NCI-H1436 (cell line): Measurements from ENCODE around the gene PPP1R11.
"Not testable (repeated sequence)": the region's sequence is repeated elsewhere in the genome, so short reads cannot be mapped to it uniquely, and the experiment has no call there.

Source experiments
- DNase-seq: peaks from one replicate; lab custom pipeline; 2025; lab: John Stamatoyannopoulos, UW

PPP1R11 gene

GRCh38 chr6:30066577-30067459 is at the start of gene PPP1R11:
PPP1R11 (plus strand) TSS chr6:30067198; CDS start chr6:30067411, 213 bp downstream.
- peak; percentile 98 for DNase-seq

- DNase-seq, result no peak
Measured at GRCh38 chr6:30019819-30020218, 47.2 kb upstream of the PPP1R11 start.

- DNase-seq, result no peak
Measured at GRCh38 chr6:30020626-30021025, 46.4 kb upstream of the PPP1R11 start.

- DNase-seq, result no peak
Measured at GRCh38 chr6:30022189-30022588, 44.8 kb upstream of the PPP1R11 start.

- DNase-seq, result not testable (repeated sequence)
Measured at GRCh38 chr6:30022712-30023111, 44.3 kb upstream of the PPP1R11 start.

GRCh38 chr6:30025186-30025585 is 41.8 kb upstream of the PPP1R11 start:
- no peak for DNase-seq

- DNase-seq, result no peak
Measured at GRCh38 chr6:30029588-30029987, 37.4 kb upstream of the PPP1R11 start.

GRCh38 chr6:30031381-30031780 is 35.6 kb upstream of the PPP1R11 start:
- no peak for DNase-seq

- not testable (repeated sequence) for DNase-seq
Measured at GRCh38 chr6:30033440-30033839, 33.6 kb upstream of the PPP1R11 start.

GRCh38 chr6:30035784-30036183 is 31.2 kb upstream of the PPP1R11 start:
- no peak for DNase-seq

GRCh38 chr6:30037182-30037788 is 29.7 kb upstream of the PPP1R11 start:
- no peak for DNase-seq

- DNase-seq, result no peak
Measured at GRCh38 chr6:30041221-30041620, 25.8 kb upstream of the PPP1R11 start.

- no peak for DNase-seq
Measured at GRCh38 chr6:30041821-30042220, 25.2 kb upstream of the PPP1R11 start.

GRCh38 chr6:30042476-30042875 is 24.5 kb upstream of the PPP1R11 start:
- DNase-seq, result no peak

- DNase-seq, result no peak
Measured at GRCh38 chr6:30042914-30043313, 24.1 kb upstream of the PPP1R11 start.

- DNase-seq, result no peak
Measured at GRCh38 chr6:30043744-30044143, 23.3 kb upstream of the PPP1R11 start.

- no peak for DNase-seq
Measured at GRCh38 chr6:30044630-30045029, 22.4 kb upstream of the PPP1R11 start.

GRCh38 chr6:30047220-30047619 is 19.8 kb upstream of the PPP1R11 start:
- no peak for DNase-seq

- no peak for DNase-seq
Measured at GRCh38 chr6:30053682-30054081, 13.3 kb upstream of the PPP1R11 start.

GRCh38 chr6:30055513-30055912 is 11.5 kb upstream of the PPP1R11 start:
- no peak for DNase-seq

GRCh38 chr6:30060606-30061091 is 6.3 kb upstream of the PPP1R11 start:
- DNase-seq, result no peak

- peak; percentile 93 for DNase-seq
Measured at GRCh38 chr6:30061092-30061857, 5.7 kb upstream of the PPP1R11 start, which contains the start of gene POLR1H. POLR1H (plus strand) TSS chr6:30061265; CDS start chr6:30061525, 260 bp downstream.
